ENCODE data around the gene SLC1A5. TPM values are rescaled to one million over a fixed set of nuclear protein-coding genes. Genes with fewer than 3 reads are reported as not detected.
"Not testable (repeated sequence)": the region's sequence is repeated elsewhere in the genome, so short reads cannot be mapped to it uniquely, and the experiment has no call there.

The SLC1A5 gene
- total RNA-seq, 4 donors from 2014 or later: 97.3 to 156 (median 114) TPM

- Histone ChIP-seq H3K4me3 (no peak overlapping the region), H3K4me1 (peaks cover 0 to 34% (median 4%) of the 10 kb centered on the region in 3 donors), H3K9me3 (no peaks in the 10 kb centered on the region), H3K27ac (no peak overlapping the region), H3K27me3 (no peaks in the 10 kb centered on the region), H3K36me3 (no peaks in the 10 kb centered on the region)
- 46 to 51% methylated on average over 5 of the region's 5 CpGs for WGBS, 2 donors
- intact Hi-C loops (cut with DNase I): no loop called here
- TF ChIP-seq POLR2A (IDR thresholded peaks at IDR 0.05): no peak
- no peak for TF ChIP-seq CTCF (IDR thresholded peaks at IDR 0.05)
- no peak for DNase-seq
Measured at GRCh38 chr19:46828484-46828883, 40.1 kb upstream of the SLC1A5 start.

- no peaks in the 10 kb centered on the region for H3K27me3 ChIP-seq
- H3K9me3 ChIP-seq: no peaks in the 10 kb centered on the region
- peaks cover 0 to 59% (median 19%) of the 10 kb centered on the region in 3 donors for H3K4me1 ChIP-seq
- peak overlapping the region in 2 of 4 donors; percentile 26 to 50 for H3K27ac ChIP-seq
- WGBS, 2 donors: 52 to 66% methylated on average over 5 of the region's 5 CpGs
- no peak for DNase-seq
- no peaks in the 10 kb centered on the region for H3K36me3 ChIP-seq
- TF ChIP-seq POLR2A (IDR thresholded peaks at IDR 0.05): no peak
- intact Hi-C loops (cut with DNase I): no loop called here
- H3K4me3 ChIP-seq: no peak overlapping the region
Measured at GRCh38 chr19:46825731-46826055, 37.3 kb upstream of the SLC1A5 start.

GRCh38 chr19:46824890-46825730 is 36.7 kb upstream of the SLC1A5 start:
- no peak for DNase-seq

GRCh38 chr19:46823049-46823448 is 34.7 kb upstream of the SLC1A5 start:
- Histone ChIP-seq H3K36me3 (no peaks in the 10 kb centered on the region), H3K27me3 (no peaks in the 10 kb centered on the region), H3K4me3 (no peak overlapping the region), H3K9me3 (no peaks in the 10 kb centered on the region), H3K4me1 (peaks cover 0 to 59% (median 16%) of the 10 kb centered on the region in 3 donors), H3K27ac (no peak overlapping the region)
- intact Hi-C loops (cut with DNase I): no loop called here
- no peak for TF ChIP-seq POLR2A (IDR thresholded peaks at IDR 0.05)
- no peak for TF ChIP-seq CTCF (IDR thresholded peaks at IDR 0.05)
- DNase-seq: no peak
- 77 to 89% methylated on average over 5 to 6 of the region's 6 CpGs for WGBS, 2 donors

More at GRCh38 chr19:46824890-46825730, 36.7 kb upstream of the SLC1A5 start:
- no peaks in the 10 kb centered on the region for H3K9me3 ChIP-seq
- H3K4me3 ChIP-seq: no peak overlapping the region
- 81 to 82% methylated on average over 15 to 16 of the region's 21 CpGs for WGBS, 2 donors
- no peaks in the 10 kb centered on the region for H3K27me3 ChIP-seq
- intact Hi-C loops (cut with DNase I): no loop called here
- H3K36me3 ChIP-seq: no peaks in the 10 kb centered on the region
- TF ChIP-seq POLR2A (IDR thresholded peaks at IDR 0.05) (no peak), CTCF (IDR thresholded peaks at IDR 0.05) (no peak)
- H3K4me1 ChIP-seq: peaks cover 0 to 65% (median 20%) of the 10 kb centered on the region in 3 donors
- peak overlapping the region in 2 of 4 donors; percentile 25 to 46 for H3K27ac ChIP-seq

GRCh38 chr19:46822410-46822787 is 34.0 kb upstream of the SLC1A5 start:
- DNase-seq; H3K9me3 ChIP-seq; H3K36me3 ChIP-seq; H3K27me3 ChIP-seq; intact Hi-C loops (cut with DNase I); H3K4me3 ChIP-seq: not testable (repeated sequence)
- H3K27ac ChIP-seq: peak overlapping the region in 3 of 4 donors; percentile 18 to 48 (median 25)
- 83 to 85% methylated on average over 2 to 4 of the region's 4 CpGs for WGBS, 2 donors
- H3K4me1 ChIP-seq: peaks cover 0 to 59% (median 16%) of the 10 kb centered on the region in 3 donors

- H3K4me3 ChIP-seq: no peak overlapping the region
- peak overlapping the region in 3 of 4 donors; percentile 18 to 48 (median 25) for H3K27ac ChIP-seq
- 65 to 84% methylated on average over 3 to 4 of the region's 18 CpGs for WGBS, 2 donors
- H3K36me3 ChIP-seq: no peaks in the 10 kb centered on the region
- peaks cover 0 to 57% (median 16%) of the 10 kb centered on the region in 3 donors for H3K4me1 ChIP-seq
- no peaks in the 10 kb centered on the region for H3K27me3 ChIP-seq
- TF ChIP-seq POLR2A (IDR thresholded peaks at IDR 0.05): no peak
- no peak for TF ChIP-seq CTCF (IDR thresholded peaks at IDR 0.05)
- no peaks in the 10 kb centered on the region for H3K9me3 ChIP-seq
- intact Hi-C loops (cut with DNase I): no loop called here
- no peak for DNase-seq
Measured at GRCh38 chr19:46821512-46822409, 33.4 kb upstream of the SLC1A5 start.

Measured in esophagus squamous epithelium (tissue), 5 donors.